KOPT-K1 (cell line): ENCODE data around the gene CARMIL3.
"Not testable (repeated sequence)": the region's sequence is repeated elsewhere in the genome, so short reads cannot be mapped to it uniquely, and the experiment has no call there.

Experiments
- H3K27ac ChIP-seq: fragments of 200-600 bp; sonication (generic); 2 replicates; pipeline ENCODE4 v1.5.1; 2016; ENCODE audit warnings: antibody characterized with exemption, mild to moderate bottlenecking, low read depth, low read length; ENCODE audit not compliant: poor library complexity, severe bottlenecking
- H3K36me3 ChIP-seq: fragments of 200-600 bp; sonication (generic); 2 replicates; pipeline ENCODE4 v1.5.1; 2017; ENCODE audit warnings: antibody characterized with exemption, mild to moderate bottlenecking, low read length, moderate library complexity; ENCODE audit not compliant: insufficient read depth
- H3K9me3 ChIP-seq: fragments of 200-600 bp; sonication (generic); 2 replicates; pipeline ENCODE4 v1.5.1; 2017; ENCODE audit warnings: antibody characterized with exemption, low read length, mild to moderate bottlenecking; ENCODE audit not compliant: insufficient read depth, poor library complexity, severe bottlenecking

CARMIL3 gene

DNA sequence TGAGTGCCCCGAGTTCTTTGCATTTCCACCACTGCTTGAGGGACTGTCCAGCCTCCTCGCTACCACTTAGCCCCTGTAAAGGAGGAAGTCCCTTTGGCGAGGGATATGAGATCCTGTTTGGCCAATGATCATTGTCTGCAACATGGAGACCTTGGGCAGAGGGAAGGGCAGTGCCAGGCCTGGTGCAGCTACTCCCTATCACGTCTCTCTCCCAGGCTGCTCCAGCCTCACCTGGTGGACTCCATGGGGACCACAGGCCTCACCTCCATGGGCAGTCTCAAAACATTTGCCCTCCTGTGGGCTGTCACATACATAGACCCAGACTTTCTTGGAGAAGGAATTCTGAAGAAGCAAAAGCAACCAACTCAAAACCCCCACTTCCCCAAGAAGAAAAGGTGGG lies 16.0 kb upstream of the CARMIL3 start:
- not testable (repeated sequence) for H3K36me3 ChIP-seq
- Histone ChIP-seq H3K27ac (peak overlapping the region; percentile 94), H3K9me3 (peaks cover 26% of the 10 kb centered on the region)

DNA sequence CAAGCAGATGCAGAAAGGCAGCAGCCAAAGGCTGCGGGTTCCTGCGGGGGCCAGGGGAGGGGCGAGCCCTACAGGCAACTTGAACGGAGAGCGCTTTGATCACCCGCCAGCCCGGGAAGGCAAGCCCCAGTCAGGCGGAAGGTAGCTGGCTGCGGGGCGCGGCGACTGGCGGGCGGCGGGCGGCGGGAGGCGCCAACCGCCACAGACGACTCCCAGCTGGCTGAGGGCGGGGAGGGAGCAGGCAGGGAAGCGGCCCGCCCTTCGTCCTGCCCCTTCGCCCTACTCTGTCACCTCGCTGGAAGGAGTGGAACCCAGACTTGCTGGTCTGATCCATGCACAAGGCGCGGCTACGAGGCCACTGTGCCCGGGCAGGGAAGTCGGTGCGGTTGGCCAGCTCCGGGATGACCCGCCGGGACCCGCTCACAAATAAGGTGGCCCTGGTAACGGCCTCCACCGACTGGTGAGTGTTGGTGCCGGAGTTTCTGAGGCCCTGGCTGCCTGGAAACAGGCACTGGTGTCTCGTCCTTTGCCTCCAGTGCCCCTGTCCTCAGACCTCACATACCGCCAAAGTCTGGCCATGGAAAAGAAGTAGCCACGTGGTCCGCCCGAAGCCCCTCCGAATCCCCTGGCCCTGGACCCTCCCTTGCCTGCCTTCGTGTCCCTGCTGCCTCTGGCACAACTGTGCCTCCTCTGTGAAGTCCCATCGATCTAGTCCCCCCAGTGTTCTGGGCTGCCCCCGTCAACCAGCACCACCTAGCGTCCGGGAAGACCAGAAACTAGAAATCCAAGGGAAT lies 15.4 kb upstream of the CARMIL3 start:
- Histone ChIP-seq H3K27ac (peak overlapping the region; percentile 94), H3K36me3 (no peaks in the 10 kb centered on the region), H3K9me3 (peaks cover 21% of the 10 kb centered on the region)

DNA sequence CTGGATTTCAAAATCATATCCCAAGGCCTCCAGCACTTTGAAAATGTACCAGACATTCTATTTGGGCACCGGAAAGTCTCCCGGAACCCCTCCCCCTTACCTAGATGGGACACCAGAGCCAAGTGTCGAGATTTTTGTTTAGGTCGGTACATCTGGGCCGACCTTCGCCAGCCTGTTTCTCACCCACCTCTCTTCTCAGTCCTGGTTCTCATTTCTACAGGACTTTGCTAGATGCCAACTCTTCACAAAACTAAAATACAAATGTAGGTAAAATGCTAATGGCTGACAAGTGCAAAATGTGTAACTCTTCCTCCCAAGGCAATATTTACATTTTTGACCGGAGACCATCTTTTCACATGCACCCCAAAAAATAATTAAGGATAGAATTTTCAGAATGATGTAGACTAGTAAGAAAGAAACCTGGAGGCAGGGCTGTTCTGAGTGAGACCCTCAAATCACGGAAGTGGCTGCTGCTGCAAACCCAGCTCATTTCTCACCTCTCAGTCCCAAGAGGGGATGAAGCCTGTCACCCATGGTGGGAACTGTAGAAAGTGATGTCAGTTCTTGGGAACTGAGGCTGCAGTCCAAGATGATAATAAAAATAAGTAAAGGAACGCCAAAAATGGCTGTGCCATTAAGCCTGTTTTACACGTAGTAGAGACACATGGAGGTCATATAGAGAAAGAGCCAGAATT lies 14.7 kb upstream of the CARMIL3 start:
- H3K36me3 ChIP-seq = not testable (repeated sequence)
- peak overlapping the region; percentile 94 for H3K27ac ChIP-seq
- H3K9me3 ChIP-seq = peaks cover 14% of the 10 kb centered on the region

DNA sequence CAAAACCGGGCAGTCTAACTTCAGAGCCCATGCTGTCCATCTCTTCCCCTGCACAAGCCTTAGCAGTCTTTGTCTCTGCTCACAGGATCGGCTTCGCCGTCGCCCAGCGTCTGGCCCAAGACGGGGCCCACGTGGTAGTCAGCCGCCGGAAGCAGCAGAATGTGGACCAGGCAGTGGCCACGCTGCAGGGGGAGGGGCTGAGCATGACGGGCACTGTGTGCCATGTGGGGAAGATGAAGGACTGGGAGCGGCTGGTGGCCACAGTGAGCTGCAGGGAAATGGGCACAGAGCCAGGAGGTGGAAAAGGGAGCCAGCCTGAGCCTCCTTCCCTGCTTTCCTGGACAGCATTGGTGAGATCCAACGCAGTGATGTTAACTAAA lies 14.2 kb upstream of the CARMIL3 start:
- Histone ChIP-seq H3K36me3 (no peaks in the 10 kb centered on the region), H3K9me3 (peaks cover 9% of the 10 kb centered on the region), H3K27ac (no peak overlapping the region)

DNA sequence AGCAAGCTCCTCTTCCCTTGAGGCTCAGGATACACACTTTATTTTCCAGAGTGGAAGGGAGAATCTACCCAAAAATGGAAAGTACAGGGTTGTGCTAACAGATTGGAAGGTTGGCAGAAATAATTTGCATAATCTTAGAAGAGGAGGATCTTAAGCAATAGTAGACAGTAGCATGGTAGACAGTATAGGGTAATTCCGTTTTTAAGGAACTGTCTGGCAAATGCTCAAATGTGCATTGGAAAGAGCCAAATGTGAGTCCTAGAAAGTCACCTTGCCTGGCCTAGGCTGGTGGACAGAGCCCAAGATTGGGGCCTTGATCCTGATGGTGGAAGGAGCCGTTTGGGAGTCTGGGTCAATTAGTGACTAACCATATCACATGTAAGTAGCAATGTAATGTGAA lies 13.1 kb upstream of the CARMIL3 start:
- Histone ChIP-seq H3K27ac (no peak overlapping the region), H3K9me3 (no peaks in the 10 kb centered on the region), H3K36me3 (no peaks in the 10 kb centered on the region)

DNA sequence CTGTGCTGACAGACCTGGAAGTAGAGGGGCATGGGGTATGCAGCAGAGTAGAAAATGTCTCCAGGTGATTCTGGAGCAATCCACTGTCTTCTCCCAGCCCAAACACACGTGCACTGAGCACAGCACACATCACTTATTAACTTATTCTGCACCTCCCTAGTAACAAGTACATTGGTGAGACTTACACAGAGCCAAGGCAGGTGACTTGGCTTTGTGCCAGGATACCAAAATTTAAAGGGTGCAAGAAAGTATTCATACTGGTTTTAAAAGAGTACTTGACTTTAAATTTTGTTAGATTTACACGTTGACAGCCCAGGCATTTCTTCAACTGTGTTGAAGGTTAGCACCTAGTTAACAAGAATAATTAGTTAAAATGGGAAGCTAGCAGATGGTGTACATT lies 11.1 kb upstream of the CARMIL3 start:
- Histone ChIP-seq H3K36me3 (no peaks in the 10 kb centered on the region), H3K9me3 (no peaks in the 10 kb centered on the region)

DNA sequence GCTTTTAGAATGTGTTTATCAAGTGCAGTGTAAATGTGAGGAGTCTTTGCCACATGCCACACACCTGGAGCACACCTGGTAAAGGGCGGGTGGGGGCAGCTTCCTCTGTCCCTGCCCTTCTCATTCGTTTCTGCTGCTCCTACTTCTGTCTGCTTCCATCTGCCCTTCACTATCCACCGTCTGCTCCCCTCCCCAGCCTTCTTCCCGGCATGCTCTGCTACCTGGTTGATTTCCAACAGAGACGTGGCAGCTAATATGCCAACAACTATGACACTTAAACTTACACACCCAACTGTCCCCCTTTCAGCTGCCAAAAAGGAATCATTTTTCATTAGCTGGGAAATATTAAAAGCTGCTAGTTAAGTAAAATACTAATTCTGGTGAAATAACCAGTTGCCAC lies 9.1 kb upstream of the CARMIL3 start:
- H3K36me3 ChIP-seq = no peaks in the 10 kb centered on the region
- no peak overlapping the region for H3K27ac ChIP-seq
- H3K9me3 ChIP-seq = no peaks in the 10 kb centered on the region

More for the DNA sequence above, 11.1 kb upstream of the CARMIL3 start:
- H3K27ac ChIP-seq = no peak overlapping the region

DNA sequence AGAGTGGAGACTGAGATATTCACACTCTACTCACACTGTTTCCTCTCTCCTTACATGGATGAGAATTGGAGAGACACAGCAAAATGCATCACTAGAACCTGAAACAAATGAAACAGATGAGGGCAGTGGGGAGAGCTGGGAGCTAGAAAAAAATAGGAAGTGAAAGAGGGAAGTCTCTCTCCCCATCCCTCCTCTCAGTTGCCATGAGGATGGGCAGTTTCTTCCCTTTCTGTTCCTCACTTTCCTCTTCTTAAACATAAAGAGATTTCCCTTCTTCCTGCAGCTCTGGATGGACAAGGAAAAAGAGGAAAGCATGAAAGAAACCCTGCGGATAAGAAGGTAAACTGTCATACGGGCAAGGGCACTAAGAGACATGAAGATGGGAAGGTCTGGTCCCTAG lies 2.8 kb upstream of the CARMIL3 start:
- H3K36me3 ChIP-seq, H3K9me3 ChIP-seq, H3K27ac ChIP-seq: not testable (repeated sequence)

DNA sequence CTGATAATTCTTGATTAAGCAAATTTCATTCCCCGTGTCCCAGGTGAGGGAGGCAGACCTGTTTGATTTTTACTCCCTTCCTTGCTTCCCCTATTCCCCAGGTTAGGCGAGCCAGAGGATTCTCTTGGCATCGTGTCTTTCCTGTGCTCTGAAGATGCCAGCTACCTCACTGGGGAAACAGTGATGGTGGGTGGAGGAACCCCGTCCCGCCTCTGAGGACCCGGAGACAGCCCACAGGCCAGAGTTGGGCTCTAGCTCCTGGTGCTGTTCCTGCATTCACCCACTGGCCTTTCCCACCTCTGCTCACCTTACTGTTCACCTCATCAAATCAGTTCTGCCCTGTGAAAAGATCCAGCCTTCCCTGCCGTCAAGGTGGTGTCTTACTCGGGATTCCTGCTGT lies 1.1 kb upstream of the CARMIL3 start:
- H3K27ac ChIP-seq, H3K9me3 ChIP-seq, H3K36me3 ChIP-seq: not testable (repeated sequence)

DNA sequence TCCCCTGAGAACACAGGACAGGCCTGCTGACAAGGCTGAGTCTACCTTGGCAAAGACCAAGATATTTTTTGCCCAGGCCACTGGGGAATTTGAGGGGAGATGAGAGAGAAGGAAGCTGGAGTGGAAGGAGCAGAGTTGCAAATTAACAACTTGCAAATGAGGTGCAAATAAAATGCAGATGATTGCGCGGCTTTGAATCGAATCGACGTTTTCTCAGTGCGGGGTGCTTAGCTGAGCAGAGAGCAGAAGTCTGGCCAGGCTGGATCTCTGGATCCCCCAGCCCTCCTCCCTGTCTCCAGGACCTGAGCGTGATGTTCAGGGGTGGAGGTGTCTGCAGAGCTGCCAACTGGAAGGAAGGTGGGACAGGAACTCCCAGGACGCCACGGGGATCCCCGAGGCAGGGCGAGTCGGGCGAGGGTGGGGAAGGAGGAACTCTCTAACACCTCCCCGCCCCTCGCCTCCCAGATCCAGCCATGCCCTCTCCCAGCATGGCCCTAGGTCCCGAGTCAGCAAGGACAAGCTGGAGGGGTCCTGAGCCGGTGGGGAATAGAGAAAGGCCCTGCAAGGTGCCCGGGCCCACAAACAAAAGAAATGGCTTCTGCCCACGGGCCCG lies 527 bp upstream of the CARMIL3 start:
- Histone ChIP-seq H3K9me3 (no peaks in the 10 kb centered on the region), H3K36me3 (no peaks in the 10 kb centered on the region), H3K27ac (peak overlapping the region; percentile 56)

DNA sequence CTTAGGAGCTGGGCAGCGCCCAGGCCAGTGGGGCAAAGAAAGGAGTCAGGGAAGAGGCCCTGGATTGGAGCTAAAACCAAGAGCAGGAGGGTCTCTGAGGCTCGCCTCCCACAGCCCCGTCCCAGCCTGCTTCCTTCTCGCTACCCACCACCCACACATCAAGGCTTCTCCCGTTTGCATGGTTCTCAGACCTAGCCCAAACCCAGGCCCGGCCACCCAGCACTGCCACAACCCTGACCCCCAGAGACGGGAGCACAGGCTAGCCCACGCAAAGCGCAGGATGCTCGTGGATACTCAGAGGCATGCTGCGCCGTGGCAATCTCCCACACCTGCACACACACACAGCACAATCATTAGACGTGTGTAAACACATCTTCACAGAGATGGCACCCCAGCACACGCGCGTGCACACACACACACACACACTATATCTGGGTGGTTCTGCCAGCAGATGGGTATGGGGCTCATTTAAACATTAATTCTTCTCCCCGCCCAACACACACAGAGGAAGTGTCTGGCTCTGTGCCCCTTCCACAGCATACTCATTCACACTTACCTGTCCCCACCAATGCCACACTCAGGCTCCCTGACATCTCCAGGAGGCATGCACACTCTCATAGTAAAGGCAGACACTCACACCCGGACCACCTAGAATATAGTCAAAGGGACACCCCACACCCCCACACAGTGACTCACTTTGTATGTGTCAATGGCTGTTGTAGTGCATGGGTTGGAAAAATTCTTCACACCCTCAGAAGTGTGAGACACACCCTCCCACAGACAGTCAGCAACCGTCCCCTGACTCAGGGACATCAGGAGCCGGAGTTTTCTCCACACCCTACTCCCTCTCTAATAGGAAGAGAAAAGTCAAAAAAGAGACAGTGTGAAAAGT lies 1.1 kb downstream of the CARMIL3 start:
- Histone ChIP-seq H3K27ac (no peak overlapping the region), H3K36me3 (no peaks in the 10 kb centered on the region), H3K9me3 (no peaks in the 10 kb centered on the region)

DNA sequence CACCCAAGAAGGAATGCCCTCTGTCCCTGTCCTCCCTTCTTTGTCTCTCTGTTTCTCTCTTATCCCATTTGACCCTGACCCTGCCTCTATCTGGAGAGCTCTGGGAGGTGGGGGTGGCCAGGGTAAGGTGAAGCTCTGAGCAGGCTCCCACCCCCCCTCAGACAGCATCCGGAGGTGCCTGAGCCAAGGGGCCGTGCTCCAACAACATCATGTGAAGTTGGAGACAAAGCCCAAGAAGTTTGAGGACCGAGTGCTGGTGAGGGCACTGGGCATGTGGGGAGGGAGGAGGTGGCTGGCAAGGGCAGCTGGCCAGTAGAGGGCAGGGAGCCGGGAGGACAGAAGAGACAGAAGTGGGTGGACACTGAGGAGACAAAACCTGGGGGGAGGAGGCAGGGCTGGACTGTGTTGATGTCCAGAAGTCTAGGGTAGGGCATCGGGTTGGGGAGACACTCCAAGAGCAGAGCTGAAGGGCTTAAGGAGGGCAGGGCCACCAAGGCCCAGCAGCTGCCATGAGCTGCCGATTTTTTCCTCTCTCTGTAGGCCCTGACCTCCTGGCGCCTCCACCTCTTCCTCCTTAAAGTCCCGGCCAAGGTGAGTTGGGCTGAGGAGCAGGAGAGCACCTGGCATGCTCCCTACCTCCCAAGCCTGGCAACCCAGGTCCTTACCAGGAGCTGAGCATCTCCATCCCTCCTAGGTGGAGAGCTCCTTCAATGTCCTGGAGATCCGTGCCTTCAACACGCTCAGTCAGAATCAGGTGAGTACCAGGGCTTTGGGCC lies 1.9 kb downstream of the CARMIL3 start:
- H3K36me3 ChIP-seq = no peaks in the 10 kb centered on the region

DNA sequence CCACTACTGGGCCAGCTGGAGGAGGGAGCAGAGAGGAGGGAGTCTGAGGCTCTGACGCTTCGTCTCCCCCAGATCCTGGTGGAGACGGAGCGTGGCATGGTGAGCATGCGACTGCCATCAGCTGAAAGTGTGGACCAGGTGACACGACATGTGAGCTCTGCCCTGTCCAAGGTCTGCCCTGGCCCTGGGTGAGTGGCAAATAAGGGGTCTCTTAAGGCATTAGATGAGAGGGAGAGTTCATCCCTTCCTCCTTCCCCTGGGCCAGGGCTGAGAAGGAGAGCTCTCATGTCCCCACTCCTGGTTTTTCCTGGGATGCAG lies 2.5 kb downstream of the CARMIL3 start:
- Histone ChIP-seq H3K27ac (no peak overlapping the region), H3K36me3 (no peaks in the 10 kb centered on the region), H3K9me3 (no peaks in the 10 kb centered on the region)

More for the DNA sequence above, 1.9 kb downstream of the CARMIL3 start:
- no peak overlapping the region for H3K27ac ChIP-seq
- no peaks in the 10 kb centered on the region for H3K9me3 ChIP-seq

DNA sequence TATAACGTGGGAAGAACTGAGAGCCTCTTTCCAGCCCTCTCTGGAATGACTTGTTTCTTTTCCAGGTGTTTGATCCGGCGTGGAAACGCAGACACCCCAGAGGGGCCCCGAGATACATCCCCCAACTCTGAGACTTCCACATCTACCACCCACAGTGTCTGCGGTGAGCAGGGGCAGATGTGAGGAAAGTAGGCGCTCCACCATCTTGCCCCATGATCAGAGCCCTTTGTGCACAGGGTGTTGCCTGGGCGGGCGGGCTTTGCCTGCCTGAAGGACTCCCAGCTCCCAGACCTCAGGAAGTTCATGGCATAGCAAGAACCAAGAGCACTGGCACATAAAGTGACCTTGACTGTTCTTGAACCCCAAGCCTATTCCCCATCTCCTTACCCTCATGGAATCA lies 2.8 kb downstream of the CARMIL3 start:
- Histone ChIP-seq H3K27ac (no peak overlapping the region), H3K36me3 (no peaks in the 10 kb centered on the region), H3K9me3 (no peaks in the 10 kb centered on the region)
